GM21576 (cell line): ENCODE data around the gene ITFG2.
A peak's percentile ranks its signal among the peaks of the same experiment; 100 is the strongest.

Experiments
- ATAC-seq: cut with Tn5 transposase; IDR thresholded peaks from one replicate; pipeline ENCODE4 v1.9.1; 2021; ENCODE audit warnings: mild to moderate bottlenecking, moderate library complexity; ENCODE audit not compliant: unreplicated experiment

ITFG2 gene

GRCh38 chr12:2794736-2795289 lies 17.7 kb upstream of the ITFG2 start, which contains the start of gene FKBP4:
FKBP4 (plus strand) TSS chr12:2794970; CDS start chr12:2795140, 170 bp downstream.
- peak; percentile 82 for ATAC-seq

GRCh38 chr12:2795291-2796186 lies 16.9 kb upstream of the ITFG2 start:
- ATAC-seq = peak; percentile 59

- no peak for ATAC-seq
Measured at GRCh38 chr12:2796187-2796666, 16.2 kb upstream of the ITFG2 start.

GRCh38 chr12:2797721-2798418 lies 14.6 kb upstream of the ITFG2 start:
- no peak for ATAC-seq

- ATAC-seq = no peak
Measured at GRCh38 chr12:2800046-2800570, 12.4 kb upstream of the ITFG2 start.

GRCh38 chr12:2801044-2801783 lies 11.3 kb upstream of the ITFG2 start:
- ATAC-seq = no peak

GRCh38 chr12:2803635-2804392 lies 8.7 kb upstream of the ITFG2 start:
- ATAC-seq = no peak

- no peak for ATAC-seq
Measured at GRCh38 chr12:2804393-2805142, 7.9 kb upstream of the ITFG2 start.

- ATAC-seq = no peak
Measured at GRCh38 chr12:2805143-2805520, 7.3 kb upstream of the ITFG2 start.

GRCh38 chr12:2806700-2807099 lies 5.8 kb upstream of the ITFG2 start:
- no peak for ATAC-seq

GRCh38 chr12:2811801-2812200 lies 667 bp upstream of the ITFG2 start:
- ATAC-seq = no peak

- peak; percentile 44 for ATAC-seq
Measured at GRCh38 chr12:2813214-2814185, 1.0 kb downstream of the ITFG2 start.

- no peak for ATAC-seq
Measured at GRCh38 chr12:2819810-2820209, 7.3 kb downstream of the ITFG2 start.

GRCh38 chr12:2820432-2820831 lies 8.0 kb downstream of the ITFG2 start:
- no peak for ATAC-seq

- ATAC-seq = no peak
Measured at GRCh38 chr12:2823483-2823882, 11.0 kb downstream of the ITFG2 start.

- ATAC-seq = no peak
Measured at GRCh38 chr12:2824541-2824940, 12.1 kb downstream of the ITFG2 start.

GRCh38 chr12:2825132-2825531 lies 12.7 kb downstream of the ITFG2 start:
- no peak for ATAC-seq

- no peak for ATAC-seq
Measured at GRCh38 chr12:2826036-2826435, 13.6 kb downstream of the ITFG2 start.
